HEK293 (cell line): ENCODE data around the gene PRXL2B.

Source experiments
- CTCF ChIA-PET: fragments of 350-600 bp; formaldehyde crosslinking; extraction: SDS; loops from one replicate; lab custom pipeline; 2021; ENCODE audit warnings: antibody characterized with exemption; lab: Yijun Ruan, JAX
- POLR2A ChIA-PET: fragments of 300-600 bp; formaldehyde crosslinking; extraction: SDS; loops from one replicate; lab custom pipeline; 2020; ENCODE audit warnings: antibody characterized with exemption, inconsistent platforms; lab: Yijun Ruan, JAX
- H3K27ac ChIP-seq: fragments of 200-500 bp; sonication (Bioruptor generic); 2 replicates; pipeline ENCODE4 v1.5.1; 2014; ENCODE audit warnings: low read depth, low read length, control low read depth, inconsistent platforms; ENCODE audit errors: extremely low read depth
- H3K36me3 ChIP-seq, 2 experiments: fragments of 200-500 bp in 1 of 2; sonication (Bioruptor generic) in 1 of 2; 1 replicate in 1 of 2; 2 replicates in 1 of 2; pipeline ENCODE4 v1.5.1; 2014 to 2017; ENCODE audit warnings: inconsistent platforms in 2 of 2, low read length in 2 of 2; ENCODE audit not compliant: control insufficient read depth in 2 of 2, insufficient read depth in 1 of 2
- H3K4me1 ChIP-seq: fragments of 200-500 bp; sonication (Bioruptor generic); 2 replicates; pipeline ENCODE4 v1.5.1; 2014; ENCODE audit warnings: mild to moderate bottlenecking, low read length, inconsistent platforms; ENCODE audit not compliant: control insufficient read depth, insufficient read depth
- H3K4me3 ChIP-seq: 2 replicates; pipeline ENCODE4 v1.5.1; 2011; ENCODE audit warnings: low read depth, mild to moderate bottlenecking, control low read depth, low read length, moderate library complexity
- H3K9me3 ChIP-seq: fragments of 200-500 bp; sonication (Bioruptor generic); 2 replicates; pipeline ENCODE4 v1.5.1; 2014; ENCODE audit warnings: low read depth, low read length, inconsistent platforms; ENCODE audit not compliant: control insufficient read depth, insufficient read depth
- GLI2 ChIP-seq: fragments of 450-650 bp; formaldehyde crosslinking; IDR thresholded peaks from 2 replicates; pipeline ENCODE4; 2017; ENCODE audit warnings: missing biosample characterization, missing genetic modification characterization, low read depth, borderline replicate concordance
- KLF1 ChIP-seq: fragments of 450-650 bp; formaldehyde crosslinking; IDR thresholded peaks from 2 replicates; pipeline ENCODE4 v1.5.1; 2016; ENCODE audit warnings: missing biosample characterization, missing genetic modification characterization
- KLF8 ChIP-seq: fragments of 450-650 bp; formaldehyde crosslinking; IDR thresholded peaks from 2 replicates; pipeline ENCODE4 v1.5.1; 2016; ENCODE audit warnings: missing biosample characterization, missing genetic modification characterization
- KLF9 ChIP-seq: fragments of 450-650 bp; formaldehyde crosslinking; IDR thresholded peaks from 2 replicates; pipeline ENCODE4 v1.5.1; 2016; ENCODE audit warnings: missing biosample characterization, missing genetic modification characterization, low read depth
- RBAK ChIP-seq: fragments of 450-650 bp; formaldehyde crosslinking; IDR thresholded peaks from 2 replicates; pipeline ENCODE4 v1.5.1; 2016; ENCODE audit warnings: missing biosample characterization, missing genetic modification characterization
- SP2 ChIP-seq: fragments of 450-650 bp; formaldehyde crosslinking; IDR thresholded peaks from 2 replicates; pipeline ENCODE4 v1.5.1; 2016; ENCODE audit warnings: missing biosample characterization, missing genetic modification characterization
- SP7 ChIP-seq: fragments of 450-650 bp; formaldehyde crosslinking; IDR thresholded peaks from 2 replicates; pipeline ENCODE4 v1.5.1; 2016; ENCODE audit warnings: missing biosample characterization, missing genetic modification characterization
- TSHZ1 ChIP-seq: fragments of 450-650 bp; formaldehyde crosslinking; IDR thresholded peaks from 2 replicates; pipeline ENCODE4 v1.5.1; 2016; ENCODE audit warnings: missing biosample characterization, missing genetic modification characterization, borderline replicate concordance
- YY2 ChIP-seq: fragments of 450-650 bp; formaldehyde crosslinking; IDR thresholded peaks from 2 replicates; pipeline ENCODE4 v1.5.1; 2016; ENCODE audit warnings: missing biosample characterization, missing genetic modification characterization
- ZBTB11 ChIP-seq: fragments of 450-650 bp; formaldehyde crosslinking; conservative IDR thresholded peaks from 2 replicates; pipeline ENCODE4 v1.5.1; 2016; ENCODE audit warnings: low read depth, missing biosample characterization, missing genetic modification characterization
- ZFP69B ChIP-seq: fragments of 450-650 bp; formaldehyde crosslinking; IDR thresholded peaks from 2 replicates; pipeline ENCODE4 v1.5.1; 2016; ENCODE audit warnings: missing biosample characterization, missing genetic modification characterization
- ZNF114 ChIP-seq: fragments of 450-650 bp; formaldehyde crosslinking; IDR thresholded peaks from 2 replicates; pipeline ENCODE4 v1.5.0; 2017; ENCODE audit warnings: missing biosample characterization, missing genetic modification characterization
- ZNF121 ChIP-seq: fragments of 450-650 bp; formaldehyde crosslinking; IDR thresholded peaks from 2 replicates; pipeline ENCODE4 v1.5.1; 2016; ENCODE audit warnings: missing biosample characterization, missing genetic modification characterization
- ZNF133 ChIP-seq: fragments of 450-650 bp; formaldehyde crosslinking; IDR thresholded peaks from 2 replicates; pipeline ENCODE4 v1.5.1; 2016; ENCODE audit warnings: missing biosample characterization, missing genetic modification characterization
- ZNF239 ChIP-seq: fragments of 450-650 bp; formaldehyde crosslinking; IDR thresholded peaks from 2 replicates; pipeline ENCODE4 v1.5.1; 2016; ENCODE audit warnings: missing biosample characterization, missing genetic modification characterization
- ZNF37A ChIP-seq: fragments of 450-650 bp; IDR thresholded peaks from 2 replicates; pipeline ENCODE4 v1.5.1; 2018; ENCODE audit warnings: missing biosample characterization, missing genetic modification characterization
- ZNF623 ChIP-seq: fragments of 450-650 bp; formaldehyde crosslinking; IDR thresholded peaks from 2 replicates; pipeline ENCODE4 v1.5.1; 2016; ENCODE audit warnings: missing biosample characterization, missing genetic modification characterization
- ZNF654 ChIP-seq: fragments of 450-650 bp; formaldehyde crosslinking; IDR thresholded peaks from 2 replicates; pipeline ENCODE4 v1.5.1; 2016; ENCODE audit warnings: low read depth, missing biosample characterization, missing genetic modification characterization
- ZNF791 ChIP-seq: fragments of 450-650 bp; formaldehyde crosslinking; IDR thresholded peaks from 2 replicates; pipeline ENCODE4 v1.5.1; 2016; ENCODE audit warnings: missing biosample characterization, missing genetic modification characterization
- ZNF843 ChIP-seq: fragments of 450-650 bp; formaldehyde crosslinking; IDR thresholded peaks from 2 replicates; pipeline ENCODE4 v1.5.1; 2016; ENCODE audit warnings: missing biosample characterization, missing genetic modification characterization
- ZSCAN23 ChIP-seq: fragments of 450-650 bp; formaldehyde crosslinking; IDR thresholded peaks from 2 replicates; pipeline ENCODE4 v1.5.1; 2016; ENCODE audit warnings: missing biosample characterization, missing genetic modification characterization
- TF ChIP-seq, protein P1 (sequence below): fragments of 450-650 bp; formaldehyde crosslinking; IDR thresholded peaks from 2 replicates; pipeline ENCODE4 v1.5.1; 2016; ENCODE audit warnings: missing biosample characterization, missing genetic modification characterization, low read depth
- TF ChIP-seq, protein P2 (sequence below): fragments of 450-650 bp; formaldehyde crosslinking; IDR thresholded peaks from 2 replicates; pipeline ENCODE4 v1.5.1; 2017; ENCODE audit warnings: missing biosample characterization, missing genetic modification characterization
- TF ChIP-seq, protein P3 (sequence below): fragments of 450-650 bp; formaldehyde crosslinking; IDR thresholded peaks from 2 replicates; pipeline ENCODE4 v1.5.1; 2016; ENCODE audit warnings: missing biosample characterization, missing genetic modification characterization

The PRXL2B gene

GRCh38 chr1:2610036-2610959 lies 23.7 kb downstream of the PRXL2B start (continued):
- TF ChIP-seq ZNF114 (tag by site-specific recombination): no peak
- TF ChIP-seq SP7: no peak
- TF ChIP-seq YY2 (tag by site-specific recombination): no peak
- TF ChIP-seq, protein P1, sequence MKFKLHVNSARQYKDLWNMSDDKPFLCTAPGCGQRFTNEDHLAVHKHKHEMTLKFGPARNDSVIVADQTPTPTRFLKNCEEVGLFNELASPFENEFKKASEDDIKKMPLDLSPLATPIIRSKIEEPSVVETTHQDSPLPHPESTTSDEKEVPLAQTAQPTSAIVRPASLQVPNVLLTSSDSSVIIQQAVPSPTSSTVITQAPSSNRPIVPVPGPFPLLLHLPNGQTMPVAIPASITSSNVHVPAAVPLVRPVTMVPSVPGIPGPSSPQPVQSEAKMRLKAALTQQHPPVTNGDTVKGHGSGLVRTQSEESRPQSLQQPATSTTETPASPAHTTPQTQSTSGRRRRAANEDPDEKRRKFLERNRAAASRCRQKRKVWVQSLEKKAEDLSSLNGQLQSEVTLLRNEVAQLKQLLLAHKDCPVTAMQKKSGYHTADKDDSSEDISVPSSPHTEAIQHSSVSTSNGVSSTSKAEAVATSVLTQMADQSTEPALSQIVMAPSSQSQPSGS: no peak
- no peak for TF ChIP-seq ZNF37A

DNA sequence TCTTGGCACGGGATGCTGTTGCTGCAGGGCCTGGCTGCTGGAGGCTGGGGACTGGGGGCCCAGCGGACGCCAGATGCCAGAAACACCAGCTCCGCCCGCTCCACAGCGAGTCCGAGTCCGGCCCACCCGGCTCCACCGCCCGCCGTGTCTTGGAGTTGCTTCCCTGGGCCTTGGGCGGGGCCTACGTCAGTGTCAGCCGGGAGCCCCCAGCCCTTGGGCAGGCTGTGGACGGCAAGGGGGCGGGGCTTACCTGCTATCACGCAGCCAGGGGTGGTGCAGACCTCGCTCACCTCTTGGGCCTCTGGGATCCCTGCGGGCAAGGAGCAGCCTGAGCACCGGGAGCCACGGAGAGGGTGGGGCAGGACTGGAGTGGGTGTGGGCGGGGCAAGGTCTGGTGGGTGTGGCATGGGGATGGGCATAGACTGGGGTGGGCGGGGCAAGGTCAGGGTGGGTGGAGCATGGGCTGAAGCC lies 24.5 kb downstream of the PRXL2B start:
- Histone ChIP-seq H3K4me3 (no peak overlapping the region), H3K36me3 (no peaks in the 10 kb centered on the region)
- POLR2A ChIA-PET: no interaction called here
- TF ChIP-seq GLI2 (tag by site-specific recombination) (no peak), ZSCAN23 (tag by site-specific recombination) (no peak), RBAK (tag by site-specific recombination) (no peak), ZNF133 (no peak), ZNF239 (tag by site-specific recombination) (no peak), ZFP69B (tag by site-specific recombination) (no peak), ZNF843 (tag by site-specific recombination) (no peak), ZNF121 (tag by site-specific recombination) (no peak), ZNF623 (tag by site-specific recombination) (no peak), SP2 (tag by site-specific recombination) (peak; percentile 47), KLF1 (peak; percentile 97), ZNF654 (tag by site-specific recombination) (no peak), KLF9 (tag by site-specific recombination) (peak; percentile 88), TSHZ1 (tag by site-specific recombination) (no peak), ZNF791 (tag by site-specific recombination) (no peak), KLF8 (tag by site-specific recombination) (peak; percentile 68; the same call in 1 of the 2 replicates), ZBTB11 (tag by site-specific recombination) (no peak)
- TF ChIP-seq, protein P2, sequence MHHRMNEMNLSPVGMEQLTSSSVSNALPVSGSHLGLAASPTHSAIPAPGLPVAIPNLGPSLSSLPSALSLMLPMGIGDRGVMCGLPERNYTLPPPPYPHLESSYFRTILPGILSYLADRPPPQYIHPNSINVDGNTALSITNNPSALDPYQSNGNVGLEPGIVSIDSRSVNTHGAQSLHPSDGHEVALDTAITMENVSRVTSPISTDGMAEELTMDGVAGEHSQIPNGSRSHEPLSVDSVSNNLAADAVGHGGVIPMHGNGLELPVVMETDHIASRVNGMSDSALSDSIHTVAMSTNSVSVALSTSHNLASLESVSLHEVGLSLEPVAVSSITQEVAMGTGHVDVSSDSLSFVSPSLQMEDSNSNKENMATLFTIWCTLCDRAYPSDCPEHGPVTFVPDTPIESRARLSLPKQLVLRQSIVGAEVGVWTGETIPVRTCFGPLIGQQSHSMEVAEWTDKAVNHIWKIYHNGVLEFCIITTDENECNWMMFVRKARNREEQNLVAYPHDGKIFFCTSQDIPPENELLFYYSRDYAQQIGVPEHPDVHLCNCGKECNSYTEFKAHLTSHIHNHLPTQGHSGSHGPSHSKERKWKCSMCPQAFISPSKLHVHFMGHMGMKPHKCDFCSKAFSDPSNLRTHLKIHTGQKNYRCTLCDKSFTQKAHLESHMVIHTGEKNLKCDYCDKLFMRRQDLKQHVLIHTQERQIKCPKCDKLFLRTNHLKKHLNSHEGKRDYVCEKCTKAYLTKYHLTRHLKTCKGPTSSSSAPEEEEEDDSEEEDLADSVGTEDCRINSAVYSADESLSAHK (tag by site-specific recombination): no peak
- TF ChIP-seq, protein P3, sequence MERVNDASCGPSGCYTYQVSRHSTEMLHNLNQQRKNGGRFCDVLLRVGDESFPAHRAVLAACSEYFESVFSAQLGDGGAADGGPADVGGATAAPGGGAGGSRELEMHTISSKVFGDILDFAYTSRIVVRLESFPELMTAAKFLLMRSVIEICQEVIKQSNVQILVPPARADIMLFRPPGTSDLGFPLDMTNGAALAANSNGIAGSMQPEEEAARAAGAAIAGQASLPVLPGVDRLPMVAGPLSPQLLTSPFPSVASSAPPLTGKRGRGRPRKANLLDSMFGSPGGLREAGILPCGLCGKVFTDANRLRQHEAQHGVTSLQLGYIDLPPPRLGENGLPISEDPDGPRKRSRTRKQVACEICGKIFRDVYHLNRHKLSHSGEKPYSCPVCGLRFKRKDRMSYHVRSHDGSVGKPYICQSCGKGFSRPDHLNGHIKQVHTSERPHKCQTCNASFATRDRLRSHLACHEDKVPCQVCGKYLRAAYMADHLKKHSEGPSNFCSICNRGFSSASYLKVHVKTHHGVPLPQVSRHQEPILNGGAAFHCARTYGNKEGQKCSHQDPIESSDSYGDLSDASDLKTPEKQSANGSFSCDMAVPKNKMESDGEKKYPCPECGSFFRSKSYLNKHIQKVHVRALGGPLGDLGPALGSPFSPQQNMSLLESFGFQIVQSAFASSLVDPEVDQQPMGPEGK (tag by site-specific recombination): 0 out of 2 replicates have a peak, but pooled peaks have one; percentile 39

More for the DNA sequence above, 24.5 kb downstream of the PRXL2B start:
- H3K27ac ChIP-seq: no peak overlapping the region
- CTCF ChIA-PET: interaction anchor here (0.6 kb wide), 1 partner anchor 12 kb away, joined by 3 read pairs; no protein-coding TSS in a partner anchor
- H3K9me3 ChIP-seq: no peaks in the 10 kb centered on the region
- no peaks in the 10 kb centered on the region for H3K4me1 ChIP-seq
